Measurements from ENCODE around the gene FAXC. TPM values are rescaled to one million over a fixed set of nuclear protein-coding genes. Genes with fewer than 3 reads are reported as not detected.

The FAXC gene
- total and polyA plus RNA-seq, 3 experiments from 2014 or later = not detected

- Mint-ChIP-seq H3K4me3 (no peak overlapping the region), H3K4me1 (no peaks in the 10 kb centered on the region), H3K27me3 (peaks cover 4 to 20% of the 10 kb centered on the region in 2 donors), H3K36me3 (no peaks in the 10 kb centered on the region), H3K27ac (no peak overlapping the region), H3K9me3 (no peaks in the 10 kb centered on the region)
- Histone ChIP-seq H3K27me3 (ENCODE audit: insufficient read depth, low read length, poor library complexity, severe bottlenecking) (no peaks in the 10 kb centered on the region), H3K27ac (ENCODE audit: low read depth, low read length) (no peak overlapping the region), H3K36me3 (ENCODE audit: insufficient read depth, low read length) (no peaks in the 10 kb centered on the region), H3K9me3 (ENCODE audit: low read length) (no peaks in the 10 kb centered on the region), H3K4me1 (ENCODE audit: insufficient read depth, low read length) (no peaks in the 10 kb centered on the region), H3K4me3 (ENCODE audit: low read length) (no peak overlapping the region)
- ChIA-PET CTCF (no interaction called here), POLR2A (no interaction called here)
- DNase-seq = no peak
Measured at GRCh38 chr6:99309557-99309956, 39.9 kb downstream of the FAXC start.

- ChIA-PET CTCF (no interaction called here), POLR2A (no interaction called here)
Measured at GRCh38 chr6:99308788-99309187, 40.7 kb downstream of the FAXC start.

GRCh38 chr6:99307295-99307907, 42.1 kb downstream of the FAXC start:
- no peaks in the 10 kb centered on the region for H3K9me3 ChIP-seq (ENCODE audit: low read length)
- H3K27ac ChIP-seq (ENCODE audit: low read depth, low read length) = no peak overlapping the region
- no peaks in the 10 kb centered on the region for H3K36me3 ChIP-seq (ENCODE audit: insufficient read depth, low read length)
- no peaks in the 10 kb centered on the region for H3K4me1 Mint-ChIP-seq
- H3K4me1 ChIP-seq (ENCODE audit: insufficient read depth, low read length) = no peaks in the 10 kb centered on the region
- ChIA-PET POLR2A (no interaction called here), CTCF (interaction anchor here (1.2 kb wide), 1 partner anchor 23 kb away, joined by 5 read pairs; no protein-coding TSS in a partner anchor)
- H3K27me3 Mint-ChIP-seq = peaks cover 4 to 20% of the 10 kb centered on the region in 2 donors
- no peak overlapping the region for H3K4me3 Mint-ChIP-seq
- no peaks in the 10 kb centered on the region for H3K27me3 ChIP-seq (ENCODE audit: insufficient read depth, low read length, poor library complexity, severe bottlenecking)
- no peaks in the 10 kb centered on the region for H3K36me3 Mint-ChIP-seq
- DNase-seq = no peak
- no peak overlapping the region for H3K27ac Mint-ChIP-seq
- H3K4me3 ChIP-seq (ENCODE audit: low read length) = no peak overlapping the region
- no peaks in the 10 kb centered on the region for H3K9me3 Mint-ChIP-seq

More at GRCh38 chr6:99308788-99309187, 40.7 kb downstream of the FAXC start:
- Mint-ChIP-seq H3K4me1 (no peaks in the 10 kb centered on the region), H3K27me3 (peaks cover 4 to 20% of the 10 kb centered on the region in 2 donors), H3K36me3 (no peaks in the 10 kb centered on the region), H3K4me3 (no peak overlapping the region), H3K9me3 (no peaks in the 10 kb centered on the region), H3K27ac (no peak overlapping the region)
- no peak overlapping the region for H3K4me3 ChIP-seq (ENCODE audit: low read length)
- H3K4me1 ChIP-seq (ENCODE audit: insufficient read depth, low read length) = no peaks in the 10 kb centered on the region
- H3K27me3 ChIP-seq (ENCODE audit: insufficient read depth, low read length, poor library complexity, severe bottlenecking) = no peaks in the 10 kb centered on the region
- no peak overlapping the region for H3K27ac ChIP-seq (ENCODE audit: low read depth, low read length)
- H3K9me3 ChIP-seq (ENCODE audit: low read length) = no peaks in the 10 kb centered on the region
- DNase-seq = no peak
- H3K36me3 ChIP-seq (ENCODE audit: insufficient read depth, low read length) = no peaks in the 10 kb centered on the region

- Mint-ChIP-seq H3K27ac (no peak overlapping the region), H3K4me1 (no peaks in the 10 kb centered on the region), H3K9me3 (no peaks in the 10 kb centered on the region), H3K27me3 (peaks cover 5 to 20% of the 10 kb centered on the region in 2 donors), H3K36me3 (no peaks in the 10 kb centered on the region), H3K4me3 (no peak overlapping the region)
- H3K36me3 ChIP-seq (ENCODE audit: insufficient read depth, low read length) = no peaks in the 10 kb centered on the region
- no peak overlapping the region for H3K4me3 ChIP-seq (ENCODE audit: low read length)
- H3K27me3 ChIP-seq (ENCODE audit: insufficient read depth, low read length, poor library complexity, severe bottlenecking) = no peaks in the 10 kb centered on the region
- ChIA-PET POLR2A (no interaction called here), CTCF (interaction anchor here (1.2 kb wide), 1 partner anchor 24 kb away, joined by 5 read pairs; no protein-coding TSS in a partner anchor)
- H3K4me1 ChIP-seq (ENCODE audit: insufficient read depth, low read length) = no peaks in the 10 kb centered on the region
- H3K9me3 ChIP-seq (ENCODE audit: low read length) = no peaks in the 10 kb centered on the region
- no peak for DNase-seq
- no peak overlapping the region for H3K27ac ChIP-seq (ENCODE audit: low read depth, low read length)
Measured at GRCh38 chr6:99306341-99306740, 43.1 kb downstream of the FAXC start.

- H3K27me3 ChIP-seq (ENCODE audit: insufficient read depth, low read length, poor library complexity, severe bottlenecking) = no peaks in the 10 kb centered on the region
- no peaks in the 10 kb centered on the region for H3K36me3 ChIP-seq (ENCODE audit: insufficient read depth, low read length)
- ChIA-PET CTCF (interaction anchor here (1.2 kb wide), 1 partner anchor 23 kb away, joined by 3 read pairs; no protein-coding TSS in a partner anchor), POLR2A (no interaction called here)
- H3K27ac Mint-ChIP-seq = no peak overlapping the region
- H3K4me1 Mint-ChIP-seq = no peaks in the 10 kb centered on the region
- H3K36me3 Mint-ChIP-seq = no peaks in the 10 kb centered on the region
- no peak for DNase-seq
- no peak overlapping the region for H3K4me3 ChIP-seq (ENCODE audit: low read length)
- H3K27me3 Mint-ChIP-seq = peaks cover 6 to 32% of the 10 kb centered on the region in 2 donors
- no peaks in the 10 kb centered on the region for H3K9me3 ChIP-seq (ENCODE audit: low read length)
- no peak overlapping the region for H3K27ac ChIP-seq (ENCODE audit: low read depth, low read length)
- no peak overlapping the region for H3K4me3 Mint-ChIP-seq
- H3K9me3 Mint-ChIP-seq = no peaks in the 10 kb centered on the region
- H3K4me1 ChIP-seq (ENCODE audit: insufficient read depth, low read length) = no peaks in the 10 kb centered on the region
Measured at GRCh38 chr6:99305021-99305554, 44.4 kb downstream of the FAXC start.

GRCh38 chr6:99297415-99297814, 52.1 kb downstream of the FAXC start:
- H3K27ac Mint-ChIP-seq = no peak overlapping the region
- H3K4me1 Mint-ChIP-seq = no peaks in the 10 kb centered on the region
- H3K9me3 Mint-ChIP-seq = no peaks in the 10 kb centered on the region
- Histone ChIP-seq H3K27ac (ENCODE audit: low read depth, low read length) (no peak overlapping the region), H3K9me3 (ENCODE audit: low read length) (no peaks in the 10 kb centered on the region), H3K36me3 (ENCODE audit: insufficient read depth, low read length) (no peaks in the 10 kb centered on the region), H3K4me3 (ENCODE audit: low read length) (no peak overlapping the region), H3K4me1 (ENCODE audit: insufficient read depth, low read length) (no peaks in the 10 kb centered on the region), H3K27me3 (ENCODE audit: insufficient read depth, low read length, poor library complexity, severe bottlenecking) (no peaks in the 10 kb centered on the region)
- H3K4me3 Mint-ChIP-seq = no peak overlapping the region
- H3K27me3 Mint-ChIP-seq = peaks cover 7 to 38% of the 10 kb centered on the region in 2 donors
- ChIA-PET POLR2A (no interaction called here), CTCF (no interaction called here)
- no peak for DNase-seq
- no peaks in the 10 kb centered on the region for H3K36me3 Mint-ChIP-seq

- Mint-ChIP-seq H3K27me3 (peaks cover 7 to 41% of the 10 kb centered on the region in 2 donors), H3K9me3 (no peaks in the 10 kb centered on the region), H3K27ac (no peak overlapping the region), H3K36me3 (no peaks in the 10 kb centered on the region), H3K4me3 (no peak overlapping the region), H3K4me1 (no peaks in the 10 kb centered on the region)
- H3K36me3 ChIP-seq (ENCODE audit: insufficient read depth, low read length) = no peaks in the 10 kb centered on the region
- no peak for DNase-seq
- no peaks in the 10 kb centered on the region for H3K9me3 ChIP-seq (ENCODE audit: low read length)
- H3K27ac ChIP-seq (ENCODE audit: low read depth, low read length) = no peak overlapping the region
- CTCF ChIA-PET = no interaction called here
- POLR2A ChIA-PET = no interaction called here
- H3K4me1 ChIP-seq (ENCODE audit: insufficient read depth, low read length) = no peaks in the 10 kb centered on the region
- H3K27me3 ChIP-seq (ENCODE audit: insufficient read depth, low read length, poor library complexity, severe bottlenecking) = no peaks in the 10 kb centered on the region
- H3K4me3 ChIP-seq (ENCODE audit: low read length) = no peak overlapping the region
Measured at GRCh38 chr6:99297006-99297405, 52.5 kb downstream of the FAXC start.

DNA sequence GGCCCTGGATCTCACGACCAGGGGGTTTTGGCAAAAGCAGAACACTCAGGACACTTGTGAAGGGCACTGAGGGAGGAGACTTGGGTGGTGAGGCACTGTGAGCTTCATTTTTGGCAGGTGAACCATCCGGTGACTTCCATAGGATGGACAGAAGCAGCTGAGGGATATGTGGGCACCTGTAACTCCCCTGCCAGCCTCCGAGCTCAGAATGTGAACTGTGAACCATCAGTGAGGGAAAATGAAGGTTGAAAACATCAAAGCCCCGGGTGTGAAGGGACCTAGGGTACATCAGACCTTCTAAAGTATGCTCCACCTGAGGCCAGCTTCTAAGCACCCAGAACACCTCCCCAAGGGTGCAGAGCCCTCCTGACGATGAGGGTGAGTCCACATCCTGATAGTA, 53.2 kb downstream of the FAXC start:
- Mint-ChIP-seq H3K27ac (no peak overlapping the region), H3K4me1 (no peaks in the 10 kb centered on the region), H3K9me3 (no peaks in the 10 kb centered on the region), H3K4me3 (no peak overlapping the region), H3K36me3 (no peaks in the 10 kb centered on the region), H3K27me3 (peaks cover 6 to 41% of the 10 kb centered on the region in 2 donors)
- Histone ChIP-seq H3K27ac (ENCODE audit: low read depth, low read length) (no peak overlapping the region), H3K4me1 (ENCODE audit: insufficient read depth, low read length) (no peaks in the 10 kb centered on the region), H3K9me3 (ENCODE audit: low read length) (no peaks in the 10 kb centered on the region), H3K27me3 (ENCODE audit: insufficient read depth, low read length, poor library complexity, severe bottlenecking) (no peaks in the 10 kb centered on the region), H3K4me3 (ENCODE audit: low read length) (no peak overlapping the region), H3K36me3 (ENCODE audit: insufficient read depth, low read length) (no peaks in the 10 kb centered on the region)
- ChIA-PET POLR2A (no interaction called here), CTCF (no interaction called here)
- no peak for DNase-seq

Data from CD8-positive, alpha-beta memory T cell (primary cell).